Raji (cell line): ENCODE results near the gene TTC17.

ENCODE experiments used
- POLR2A ChIP-seq: IDR thresholded peaks from 2 replicates; pipeline ENCODE4 v1.6.1; 2011; ENCODE audit warnings: low read depth, low read length, control low read depth; ENCODE audit not compliant: insufficient read depth

TTC17 gene

DNA sequence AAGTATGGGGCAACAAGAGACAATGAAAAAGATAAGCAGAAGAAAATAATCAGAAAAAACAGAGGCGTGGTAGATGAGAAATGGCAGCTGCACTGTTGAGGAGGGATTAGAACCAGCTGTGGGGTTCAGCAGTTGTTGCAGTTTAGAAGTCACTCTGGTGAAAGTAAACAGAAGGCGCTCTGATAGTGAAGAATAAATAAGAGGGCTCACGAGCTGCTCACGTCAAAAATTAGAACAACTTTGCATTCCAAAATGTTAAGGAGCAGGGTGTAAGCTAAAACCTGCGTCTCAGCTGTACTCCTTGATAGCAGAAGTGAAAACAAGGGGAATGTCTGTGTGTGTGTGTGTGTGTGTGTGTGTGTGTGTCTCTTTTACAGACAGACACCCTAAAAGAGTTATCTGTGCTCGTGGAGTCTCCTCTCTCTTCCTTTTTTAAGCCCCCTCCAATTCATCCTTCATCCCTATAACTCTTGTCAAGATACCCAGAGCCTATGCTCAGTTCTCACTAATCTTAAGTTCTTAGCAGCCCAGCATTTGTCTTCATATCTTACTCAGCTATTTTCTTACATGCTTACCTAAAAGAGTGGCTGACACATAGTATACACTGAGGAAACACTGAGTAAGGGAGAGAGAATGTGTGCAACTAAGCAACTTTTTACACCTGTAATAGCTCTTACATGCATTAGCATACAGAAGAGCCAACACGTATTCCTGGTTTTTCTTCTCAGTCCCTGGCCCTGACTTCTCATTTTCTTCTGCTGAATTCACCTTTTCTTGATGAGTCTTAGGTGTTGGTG is 8.9 kb downstream of the TTC17 start:
- no peak for TF ChIP-seq POLR2A

DNA sequence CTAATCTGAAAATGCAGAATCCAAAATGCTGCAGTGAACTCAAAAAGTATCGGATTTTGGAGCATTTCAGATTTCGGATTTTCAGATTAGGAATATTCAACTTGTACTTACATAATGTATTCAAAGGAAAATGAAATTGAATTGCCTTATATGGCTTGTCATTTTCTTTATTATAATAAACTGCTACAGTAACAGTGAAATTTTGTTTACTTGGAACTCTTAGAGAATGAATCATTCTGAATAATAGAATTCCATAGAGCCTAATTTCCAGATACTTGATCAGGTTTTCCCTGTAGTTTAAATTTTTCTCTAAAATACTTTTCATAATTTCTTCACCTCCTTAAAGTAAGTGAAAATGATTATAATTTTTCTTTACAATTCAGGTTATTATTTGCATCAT is 17.3 kb downstream of the TTC17 start:
- TF ChIP-seq POLR2A: no peak

DNA sequence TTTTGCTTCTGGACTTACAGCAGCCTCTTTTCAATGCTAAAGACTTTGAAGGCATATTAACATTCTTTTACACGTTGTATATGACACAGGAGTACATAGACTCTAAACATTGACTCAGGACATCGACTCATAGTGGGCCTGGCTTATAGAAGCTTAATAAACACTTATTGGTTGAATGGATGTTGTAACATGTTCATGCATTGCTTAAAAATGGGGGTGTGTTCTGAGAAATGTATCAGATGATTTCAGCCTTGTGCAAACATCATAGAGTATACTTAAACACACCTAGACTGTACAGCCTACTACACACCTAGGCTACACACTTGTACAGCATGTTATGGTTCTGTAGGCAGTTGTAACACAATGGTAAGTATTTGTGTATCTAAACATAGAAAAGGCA is 17.9 kb downstream of the TTC17 start:
- no peak for TF ChIP-seq POLR2A

DNA sequence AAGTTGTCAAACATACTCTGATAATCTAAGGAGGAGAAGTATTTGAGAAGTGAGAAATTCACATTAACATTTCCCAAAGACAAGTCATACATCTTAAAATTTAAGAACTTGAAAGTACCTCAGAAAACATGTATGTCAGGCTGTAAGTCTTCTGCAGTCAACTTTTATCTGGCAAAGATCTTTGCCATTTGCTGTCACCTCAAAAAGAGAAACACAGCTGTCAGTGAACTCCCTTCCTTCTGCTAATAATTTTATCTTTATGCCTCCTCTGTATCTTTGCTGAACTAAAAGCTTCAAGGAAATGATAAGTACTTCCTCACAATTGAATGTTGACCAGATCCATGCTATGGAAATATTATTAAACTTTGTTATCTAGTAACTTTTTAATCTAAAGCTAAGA is 18.7 kb downstream of the TTC17 start:
- no peak for TF ChIP-seq POLR2A

DNA sequence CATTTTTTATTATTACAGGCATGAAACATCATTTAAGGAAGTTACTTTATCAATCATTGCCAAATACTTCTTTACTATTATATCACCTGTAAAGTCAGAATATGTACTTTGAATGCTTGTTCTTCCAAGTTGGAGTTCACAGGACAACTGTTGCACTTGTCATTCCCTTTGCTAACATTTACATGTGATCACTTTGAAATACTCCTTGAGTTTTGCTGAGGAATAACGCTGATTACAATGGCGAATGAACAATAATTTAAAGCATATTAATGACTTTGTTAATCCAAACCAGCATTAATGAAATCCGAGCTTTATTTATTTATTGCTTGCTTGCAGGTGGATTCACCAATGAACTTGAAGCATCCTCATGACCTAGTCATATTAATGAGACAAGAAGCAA is 20.2 kb downstream of the TTC17 start:
- TF ChIP-seq POLR2A: no peak

DNA sequence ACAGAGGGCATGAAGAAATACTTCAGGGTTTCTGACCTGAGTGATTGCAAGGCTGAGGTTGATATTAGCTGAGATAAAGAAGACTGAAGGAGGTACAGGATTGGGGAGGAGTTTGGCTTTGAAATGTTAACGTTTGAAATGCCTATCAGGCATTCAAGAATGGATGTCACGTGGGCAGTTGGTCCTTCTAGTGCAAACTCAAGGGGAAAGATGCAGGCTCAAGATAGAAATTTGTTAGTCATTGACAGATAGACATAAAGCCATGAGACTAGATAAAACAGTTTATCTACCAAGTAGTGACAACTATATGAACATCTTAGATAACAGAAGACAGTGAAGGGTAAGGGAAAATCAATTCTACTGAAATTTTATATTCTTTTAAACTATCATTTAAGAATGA is 23.1 kb downstream of the TTC17 start:
- no peak for TF ChIP-seq POLR2A

DNA sequence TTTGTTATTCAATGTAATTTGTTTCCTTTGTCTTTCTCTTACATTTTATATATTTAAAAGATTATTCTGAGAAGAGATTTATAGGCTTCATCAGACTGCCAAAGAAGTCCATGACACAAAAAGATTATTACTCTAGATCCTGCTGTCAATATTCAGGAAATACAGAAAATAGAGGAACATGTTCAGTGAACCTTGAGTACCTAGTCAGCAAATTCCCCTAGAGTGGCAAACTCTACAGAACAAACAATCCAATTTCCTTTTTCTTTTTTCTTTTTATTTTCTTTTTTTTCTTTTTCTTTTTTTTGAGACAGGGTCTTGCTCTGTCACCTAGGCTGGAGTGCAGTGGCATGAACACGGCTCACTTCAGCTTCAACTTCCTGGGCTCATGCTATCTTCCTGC is 23.9 kb downstream of the TTC17 start:
- no peak for TF ChIP-seq POLR2A

DNA sequence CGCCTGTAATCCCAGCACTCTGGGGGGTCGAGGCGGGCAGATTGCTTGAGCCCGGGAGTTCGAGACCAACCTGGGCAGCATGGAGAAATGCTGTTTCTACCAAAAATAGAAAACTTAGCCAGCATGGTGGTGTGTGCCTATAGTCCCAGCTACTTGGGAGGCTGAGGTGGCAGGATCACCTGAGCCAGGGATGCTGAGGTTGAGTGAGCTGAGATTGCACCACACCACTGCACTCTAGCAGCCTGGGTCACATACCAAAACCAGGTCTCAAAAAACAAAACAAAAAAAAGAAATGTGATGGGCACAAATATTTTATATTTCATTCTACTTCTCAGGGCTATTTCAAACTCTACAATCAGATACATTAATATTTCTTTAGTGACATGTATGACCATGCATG is 25.7 kb downstream of the TTC17 start:
- TF ChIP-seq POLR2A: no peak

DNA sequence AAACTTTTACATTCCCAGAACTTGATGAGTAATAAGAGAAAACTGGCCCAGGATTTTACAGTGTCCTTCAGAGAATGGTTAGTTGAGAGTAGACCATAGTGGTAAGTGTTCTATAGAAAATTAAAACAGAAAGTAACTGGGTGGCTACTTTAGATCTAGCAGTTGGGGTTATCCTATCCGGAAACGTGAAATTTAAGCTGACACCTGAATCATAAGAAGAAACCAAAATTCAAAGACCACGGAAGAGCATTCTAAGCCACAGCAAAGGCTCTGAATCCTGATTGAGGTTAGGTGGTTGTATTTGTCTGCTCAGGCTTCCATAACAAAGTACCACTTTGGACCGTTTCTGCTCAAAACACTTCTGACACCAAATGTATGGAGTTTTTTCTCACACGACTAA is 34.0 kb downstream of the TTC17 start:
- TF ChIP-seq POLR2A: no peak

DNA sequence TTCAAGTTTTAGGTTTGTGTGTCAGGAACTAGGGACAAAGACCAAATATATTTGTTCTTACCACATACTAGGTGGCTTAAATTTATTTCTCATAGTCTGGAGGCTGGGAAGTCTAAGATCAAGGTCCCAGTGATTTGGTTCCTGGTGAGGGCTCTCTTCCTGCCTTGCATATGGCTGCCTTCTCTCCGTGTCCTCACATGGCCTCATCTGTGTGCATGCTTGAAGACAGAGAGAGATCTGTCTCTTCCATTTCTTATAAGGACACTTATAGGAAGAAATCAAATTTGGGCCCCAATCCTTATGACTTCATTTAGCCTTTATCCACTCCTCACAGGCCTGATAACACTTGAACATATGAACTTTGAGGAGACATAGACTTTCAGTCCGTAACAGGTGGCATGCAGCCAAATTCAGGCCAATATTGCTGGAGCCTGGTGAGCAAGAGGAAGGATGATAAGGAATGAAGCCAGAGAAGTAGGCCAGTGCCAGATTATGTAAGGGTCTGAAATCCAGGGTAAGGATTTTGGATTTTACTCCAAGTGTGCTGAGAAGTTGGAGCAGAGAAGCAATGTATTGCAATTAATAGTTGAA is 35.1 kb downstream of the TTC17 start:
- no peak for TF ChIP-seq POLR2A

DNA sequence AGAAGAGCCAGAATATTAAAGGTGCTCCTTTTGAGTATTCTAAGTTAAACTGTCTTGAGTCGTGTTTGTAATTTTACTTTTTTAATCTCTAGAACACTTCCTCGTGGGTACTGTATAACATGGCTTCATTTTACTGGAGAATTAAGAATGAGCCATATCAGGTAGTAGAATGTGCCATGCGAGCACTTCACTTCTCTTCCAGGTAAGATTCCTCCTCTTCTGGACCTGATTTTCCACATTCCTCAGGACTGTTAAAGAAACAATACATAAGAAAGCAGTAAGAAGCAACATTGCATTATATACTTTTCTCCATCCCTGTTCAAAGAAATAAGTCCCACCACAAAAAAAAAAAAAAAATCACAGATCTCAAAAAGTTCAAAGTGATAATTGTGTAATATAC is 37.9 kb downstream of the TTC17 start:
- no peak for TF ChIP-seq POLR2A

DNA sequence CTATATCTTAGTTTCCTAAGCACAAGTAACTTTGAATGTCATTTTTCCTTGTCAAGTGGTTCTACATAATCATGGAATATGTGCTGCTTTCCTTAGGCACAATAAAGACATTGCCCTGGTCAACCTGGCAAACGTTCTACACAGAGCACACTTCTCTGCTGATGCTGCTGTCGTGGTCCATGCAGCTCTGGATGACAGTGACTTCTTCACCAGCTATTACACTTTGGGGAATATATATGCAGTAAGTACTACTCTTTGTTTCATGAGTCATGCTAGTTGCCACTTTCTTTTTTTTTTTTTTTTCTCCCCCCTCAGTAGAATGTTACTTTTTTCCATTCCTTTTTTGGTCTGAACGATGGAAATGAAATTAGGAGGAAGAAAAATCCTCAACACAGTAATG is 38.5 kb downstream of the TTC17 start:
- TF ChIP-seq POLR2A: no peak

DNA sequence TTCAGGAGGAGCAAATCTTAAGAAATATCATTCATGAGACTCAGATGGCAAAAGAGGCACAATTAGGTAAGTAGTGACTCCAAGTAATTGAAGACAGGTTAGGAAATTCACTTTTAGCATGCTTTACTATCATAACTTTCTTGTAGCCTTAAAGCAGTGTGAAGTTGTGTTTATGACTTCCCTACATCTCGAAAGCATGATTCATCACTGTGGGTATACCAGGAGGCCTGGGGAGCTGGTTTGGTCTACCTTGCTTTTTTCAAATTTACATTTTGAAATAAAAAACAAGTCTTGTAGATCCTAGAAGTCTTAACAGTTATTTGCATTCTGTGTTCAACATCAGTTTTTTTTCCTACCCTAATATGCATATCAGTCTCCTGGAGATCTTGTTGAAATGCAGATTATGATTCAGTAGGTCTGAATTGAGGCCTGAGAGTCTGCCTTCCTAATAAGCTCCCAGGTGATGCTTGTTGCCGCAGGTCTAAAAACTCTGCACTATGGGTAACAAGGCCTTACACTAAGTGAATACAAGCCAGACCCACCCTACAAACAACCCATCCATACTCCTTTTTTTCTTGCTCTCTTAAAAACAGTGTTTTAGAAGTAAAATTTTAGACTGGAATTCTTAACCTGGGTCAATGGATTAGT is 41.4 kb downstream of the TTC17 start:
- TF ChIP-seq POLR2A: no peak

DNA sequence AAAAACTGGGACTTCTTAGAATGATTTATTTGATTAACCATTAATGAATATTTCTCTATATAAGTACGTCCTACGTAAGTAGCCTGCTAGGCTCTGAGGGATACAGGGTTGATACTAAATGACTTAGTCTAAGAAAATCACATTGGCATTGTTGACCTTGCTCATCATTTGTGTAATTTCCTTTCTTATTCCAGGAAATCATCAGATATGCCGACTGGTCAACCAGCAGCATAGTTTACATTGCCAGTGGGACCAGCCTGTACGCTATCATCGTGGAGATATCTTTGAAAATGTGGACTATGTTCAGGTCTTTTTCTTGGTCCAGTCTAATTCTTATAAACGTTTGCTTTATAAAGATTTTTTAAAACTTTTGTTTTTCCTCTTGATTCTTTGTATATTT is 42.5 kb downstream of the TTC17 start:
- no peak for TF ChIP-seq POLR2A

DNA sequence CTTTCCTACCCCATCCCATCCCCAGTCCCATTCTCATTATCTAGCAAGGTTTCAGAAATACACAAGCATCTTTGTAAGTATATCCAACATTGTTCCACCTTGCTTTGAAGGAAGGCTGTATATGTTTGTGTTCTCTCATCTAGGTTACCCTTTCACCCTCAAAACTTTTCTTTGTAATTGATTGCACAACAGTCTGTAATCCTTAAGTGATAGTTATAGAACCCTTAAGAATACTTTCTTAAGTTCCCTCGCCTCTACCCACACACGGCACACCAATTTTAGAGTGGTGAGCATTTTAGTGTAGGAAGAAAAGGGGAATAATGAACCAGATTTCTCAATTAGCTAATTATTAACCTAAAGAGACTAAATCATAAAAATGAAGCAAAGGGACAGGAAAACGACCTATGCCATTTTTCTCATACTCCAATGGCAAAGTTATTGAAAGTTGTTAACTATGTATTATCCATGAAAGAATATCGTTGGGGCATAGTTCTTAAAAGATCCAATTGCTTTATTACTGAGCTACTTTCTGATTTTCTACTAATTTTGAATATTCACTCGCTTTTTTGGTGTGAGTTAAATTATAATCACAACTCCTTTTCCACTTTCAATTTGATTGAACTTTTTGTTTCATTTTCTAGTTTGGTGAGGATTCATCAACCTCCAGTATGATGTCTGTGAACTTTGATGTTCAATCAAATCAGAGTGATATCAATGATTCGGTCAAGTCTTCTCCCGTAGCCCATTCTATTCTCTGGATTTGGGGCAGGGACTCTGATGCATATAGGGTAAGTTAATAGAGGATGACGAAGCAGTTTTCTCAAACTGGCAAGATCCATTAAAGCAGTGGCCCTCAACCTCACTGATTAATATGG is 44.9 kb downstream of the TTC17 start:
- TF ChIP-seq POLR2A: no peak
